NCI-H146 treated with DMSO at 0.1 percent for 48 hours (cell line): ENCODE data around the gene OTOS.

ENCODE experiments used
- DNase-seq: peaks from one replicate; lab custom pipeline; 2025; ENCODE audit not compliant: unreplicated experiment; lab: John Stamatoyannopoulos, UW

OTOS gene

GRCh38 chr2:240137596-240138253 is 2.7 kb downstream of the OTOS start:
- DNase-seq, result no peak

GRCh38 chr2:240136671-240137292 is 3.7 kb downstream of the OTOS start:
- DNase-seq, result no peak

GRCh38 chr2:240136013-240136670 is 4.3 kb downstream of the OTOS start, which contains the start of gene COPS9:
TSS of gene COPS9 (minus strand) at chr2:240136305. CDS start at chr2:240136284, 21 bp downstream.
- peak; percentile 21 for DNase-seq

- no peak for DNase-seq
Observed at GRCh38 chr2:240135706-240136012, 4.8 kb downstream of the OTOS start.

GRCh38 chr2:240134956-240135520 is 5.4 kb downstream of the OTOS start:
- DNase-seq, result no peak

GRCh38 chr2:240134466-240134865 is 6.0 kb downstream of the OTOS start:
- DNase-seq, result no peak

GRCh38 chr2:240133401-240133800 is 7.1 kb downstream of the OTOS start:
- no peak for DNase-seq

- no peak for DNase-seq
Observed at GRCh38 chr2:240132651-240132980, 7.8 kb downstream of the OTOS start.

GRCh38 chr2:240131941-240132650 is 8.4 kb downstream of the OTOS start:
- DNase-seq, result no peak

GRCh38 chr2:240131296-240131695 is 9.2 kb downstream of the OTOS start:
- DNase-seq, result no peak

- DNase-seq, result no peak
Observed at GRCh38 chr2:240130393-240131195, 9.9 kb downstream of the OTOS start.

GRCh38 chr2:240129731-240130392 is 10.6 kb downstream of the OTOS start:
- no peak for DNase-seq

- no peak for DNase-seq
Observed at GRCh38 chr2:240129311-240129710, 11.1 kb downstream of the OTOS start.

- DNase-seq, result no peak
Observed at GRCh38 chr2:240128608-240129145, 11.8 kb downstream of the OTOS start.

GRCh38 chr2:240127911-240128607 is 12.4 kb downstream of the OTOS start:
- DNase-seq, result no peak

- DNase-seq, result no peak
Observed at GRCh38 chr2:240127191-240127750, 13.2 kb downstream of the OTOS start.

GRCh38 chr2:240126731-240127130 is 13.7 kb downstream of the OTOS start:
- DNase-seq, result no peak

- no peak for DNase-seq
Observed at GRCh38 chr2:240125742-240126141, 14.7 kb downstream of the OTOS start.

GRCh38 chr2:240124651-240125030 is 15.8 kb downstream of the OTOS start:
- DNase-seq, result no peak
